GM12891 (cell line): ENCODE results near the gene PAPPA2.

ENCODE experiments used
- PAX5 ChIP-seq: IDR thresholded peaks from 2 replicates; pipeline ENCODE4 v1.6.1; 2011; ENCODE audit warnings: low read length, moderate library complexity, mild to moderate bottlenecking; ENCODE audit not compliant: insufficient read depth, severe bottlenecking
- POLR2A ChIP-seq: IDR thresholded peaks from 2 replicates; pipeline ENCODE4 v1.6.1; 2011; ENCODE audit warnings: low read depth, low read length, control low read depth
- POLR2AphosphoS5 ChIP-seq: IDR thresholded peaks from 2 replicates; pipeline ENCODE4 v1.6.1; 2011; ENCODE audit warnings: low read depth, low read length, control low read depth
- POU2F2 ChIP-seq: IDR thresholded peaks from 2 replicates; pipeline ENCODE4 v1.6.1; 2011; ENCODE audit warnings: low read depth, mild to moderate bottlenecking, control low read depth, low read length, moderate library complexity
- SPI1 ChIP-seq: IDR thresholded peaks from 2 replicates; pipeline ENCODE4 v1.6.1; 2011; ENCODE audit warnings: low read depth, low read length, control low read depth
- TAF1 ChIP-seq: IDR thresholded peaks from 2 replicates; pipeline ENCODE4 v1.6.1; 2011; ENCODE audit warnings: low read depth, low read length, control low read depth

DNA sequence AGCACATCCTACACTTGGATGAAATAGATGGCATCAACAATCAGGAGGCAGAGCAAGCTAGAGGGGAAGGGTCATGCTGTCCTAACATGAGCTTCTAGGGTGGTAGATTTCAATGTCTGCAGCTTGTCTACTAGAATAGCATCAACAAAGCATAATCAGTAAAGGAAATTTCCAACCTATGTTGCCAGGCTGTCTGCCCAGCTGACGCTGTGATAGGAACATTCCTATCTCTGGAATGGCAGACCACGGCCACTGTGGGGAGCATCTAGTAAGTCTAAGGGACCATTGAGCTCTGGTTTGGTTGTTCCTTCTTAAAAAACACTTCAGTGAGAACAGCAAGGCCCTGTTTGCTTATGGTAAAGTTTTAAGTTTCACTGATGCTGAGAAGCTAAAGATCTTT lies 206.8 kb downstream of the PAPPA2 start:
- TF ChIP-seq POLR2A (no peak), POLR2AphosphoS5 (no peak), SPI1 (no peak), TAF1 (no peak), POU2F2 (no peak), PAX5 (no peak)
